Dermis microvascular lymphatic vessel endothelial cell (primary cell): ENCODE results near the gene LSR. TPM values are rescaled to one million over a fixed set of nuclear protein-coding genes. Genes with fewer than 3 reads are reported as not detected.

ENCODE experiments used
- DNase-seq, 2 donors: peaks; one replicate each; pipeline versions ENCODE4 v3.0.0 to v3.0.0-alpha.2; 2010; ENCODE audit warnings: low read depth in 2 of 2
- total RNA-seq: library from RNA; depleted of rRNA; stranded (reverse); fragments of >200 nt; gene quantifications from 2 replicates; pipeline ENCODE4 v1.2.1, GENCODE V29; 2014

Gene LSR
- total RNA-seq: 0.25 and 0.26 TPM in 2 replicates

DNA sequence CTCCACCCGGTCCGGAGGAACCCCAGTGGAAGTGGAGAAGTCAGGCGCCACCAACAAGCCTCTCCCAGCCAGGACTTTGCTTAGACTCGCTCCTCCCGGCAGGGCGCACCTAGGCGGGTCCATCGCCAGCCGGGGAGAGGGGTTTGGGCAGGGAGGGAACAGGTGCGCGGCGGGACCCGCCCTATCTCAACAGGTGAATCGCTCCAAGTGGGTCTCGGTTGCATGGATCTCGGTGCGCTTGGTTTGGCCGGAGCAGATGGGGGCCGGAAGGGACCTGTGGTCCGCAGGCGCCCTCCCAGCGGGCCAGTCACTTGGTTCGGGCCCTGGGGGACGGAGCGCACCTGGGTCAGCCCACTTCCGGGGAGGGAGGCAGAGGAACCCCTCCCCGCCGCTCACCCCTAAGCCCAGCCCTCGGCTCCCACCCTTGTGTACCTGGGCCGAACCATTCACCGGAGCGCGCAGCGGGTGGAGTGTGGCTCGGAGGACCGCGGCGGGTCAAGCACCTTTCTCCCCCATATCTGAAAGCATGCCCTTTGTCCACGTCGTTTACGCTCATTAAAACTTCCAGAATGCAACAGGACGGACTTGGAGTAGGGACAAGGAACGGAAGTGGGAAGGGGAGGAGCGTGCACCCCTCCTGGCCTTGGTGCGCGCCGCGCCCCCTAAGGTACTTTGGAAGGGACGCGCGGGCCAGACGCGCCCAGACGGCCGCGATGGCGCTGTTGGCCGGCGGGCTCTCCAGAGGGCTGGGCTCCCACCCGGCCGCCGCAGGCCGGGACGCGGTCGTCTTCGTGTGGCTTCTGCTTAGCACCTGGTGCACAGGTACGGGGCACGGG is at the start of gene LSR:
LSR (plus strand) TSS at position 693 of the 836 bp plus-strand sequence; CDS start at position 714, 21 bp downstream.
- no peak for DNase-seq

- DNase-seq: no peak
Measured at GRCh38 chr19:35199481-35199880, 49.3 kb upstream of the LSR start.

DNA sequence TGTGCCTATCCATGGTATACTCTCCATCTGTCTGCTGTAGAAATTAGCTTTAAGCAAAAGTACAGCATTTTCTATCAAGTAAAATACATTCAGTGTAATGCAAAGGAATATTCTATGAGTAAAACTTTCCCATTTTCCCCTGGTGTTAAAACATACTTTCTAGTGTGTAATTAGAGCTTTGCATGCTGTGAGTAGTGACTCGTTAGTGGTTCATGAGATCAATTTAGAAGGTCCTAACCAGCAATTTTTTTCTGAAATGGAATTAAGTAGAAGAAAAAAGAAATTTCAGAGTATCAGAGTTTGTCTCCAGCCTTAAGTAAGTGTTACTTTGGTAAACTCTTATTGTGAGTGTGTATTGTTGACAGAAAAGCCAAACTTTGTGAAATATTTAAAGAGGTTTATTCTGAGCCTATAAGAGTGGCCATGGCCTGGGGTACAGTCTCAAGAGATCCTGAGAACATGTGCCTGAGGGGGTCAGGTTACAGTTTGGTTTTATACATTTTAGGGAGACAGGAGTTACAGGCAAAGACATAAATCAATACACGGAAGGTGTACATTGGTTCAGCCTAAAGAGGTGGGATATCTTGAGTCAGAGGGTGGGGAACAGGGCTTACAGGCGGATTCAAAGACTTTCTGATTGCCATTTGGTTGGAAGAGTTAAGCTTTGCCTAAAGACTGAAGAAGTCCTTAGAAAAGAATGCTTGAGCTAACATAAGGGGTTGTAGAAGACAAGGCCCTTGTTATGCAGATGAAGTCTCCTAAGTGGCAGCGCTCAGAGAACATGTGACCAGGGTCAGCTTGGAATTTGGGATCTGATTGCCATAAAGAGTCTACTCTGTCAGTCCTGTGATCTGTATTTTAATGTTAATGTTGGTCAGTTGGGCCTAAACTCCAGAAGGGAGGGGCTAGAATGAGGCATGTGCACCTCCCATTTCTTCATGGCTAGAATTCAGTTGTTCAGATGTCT is 45.8 kb upstream of the LSR start:
- DNase-seq: no peak

DNA sequence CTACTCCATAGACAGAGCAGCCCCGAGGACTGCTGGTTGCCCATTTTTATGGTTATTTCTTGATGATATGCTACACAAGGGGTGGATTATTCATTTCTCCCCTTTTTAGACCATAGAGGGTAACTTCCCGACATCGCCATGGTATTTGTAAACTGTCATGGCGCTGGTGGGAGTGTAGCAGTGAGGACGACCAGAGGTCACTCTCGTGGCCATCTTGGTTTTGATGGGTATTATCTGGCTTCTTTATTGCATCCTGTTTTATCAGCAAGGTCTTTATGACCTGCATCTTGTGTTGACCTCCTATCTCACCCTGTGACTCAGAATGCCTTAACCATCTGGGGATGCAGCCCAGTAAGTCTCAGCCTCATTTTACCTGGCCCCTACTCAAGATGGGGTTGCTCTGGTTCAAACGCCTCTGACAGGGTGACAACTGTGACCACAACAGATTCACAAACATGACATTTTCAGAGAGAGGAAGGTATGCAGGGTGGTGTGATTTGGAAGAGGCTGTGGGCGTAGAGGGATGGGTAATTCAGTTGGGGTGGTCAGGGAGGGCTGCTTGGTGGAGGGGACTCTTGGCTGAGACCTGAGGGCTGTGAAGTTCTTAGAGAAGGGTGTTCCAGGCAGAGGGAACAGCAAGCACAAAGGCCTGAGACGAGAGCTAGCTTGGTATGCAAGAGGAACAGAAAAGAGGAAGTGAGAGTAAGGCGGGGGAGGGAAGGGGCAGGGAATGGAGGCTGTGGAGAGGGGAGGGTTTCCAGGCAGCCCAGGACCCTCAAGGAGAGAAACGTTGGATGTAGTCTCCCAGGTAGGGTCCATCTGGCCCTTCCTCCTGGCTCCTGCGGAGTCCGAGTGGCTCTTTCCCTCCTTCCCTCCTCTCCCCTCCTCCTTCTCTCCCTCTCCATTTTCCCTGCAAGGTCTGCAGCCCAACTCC is 43.7 kb upstream of the LSR start:
- DNase-seq: no peak

- no peak for DNase-seq
Measured at GRCh38 chr19:35205733-35206323, 43.0 kb upstream of the LSR start.

DNA sequence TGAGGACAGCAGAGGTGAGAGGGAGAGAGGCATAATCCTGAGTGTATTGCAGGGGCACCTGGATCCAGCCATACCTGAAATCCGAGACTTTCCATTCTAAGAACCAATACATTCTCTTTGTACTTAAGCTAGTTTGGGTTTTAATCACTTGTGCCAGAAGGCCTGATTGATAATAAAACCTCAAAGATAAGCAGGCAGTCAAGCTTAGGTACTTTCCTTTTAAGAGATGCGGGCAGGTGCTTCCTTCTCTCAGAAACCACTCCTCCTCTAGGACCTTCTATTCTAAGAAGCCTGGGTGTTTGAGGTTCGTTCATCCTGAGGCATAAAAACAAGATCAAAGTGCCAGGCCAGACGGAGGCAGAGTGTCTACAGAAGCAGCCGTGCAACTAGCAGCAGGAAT is 42.4 kb upstream of the LSR start:
- DNase-seq: no peak

DNA sequence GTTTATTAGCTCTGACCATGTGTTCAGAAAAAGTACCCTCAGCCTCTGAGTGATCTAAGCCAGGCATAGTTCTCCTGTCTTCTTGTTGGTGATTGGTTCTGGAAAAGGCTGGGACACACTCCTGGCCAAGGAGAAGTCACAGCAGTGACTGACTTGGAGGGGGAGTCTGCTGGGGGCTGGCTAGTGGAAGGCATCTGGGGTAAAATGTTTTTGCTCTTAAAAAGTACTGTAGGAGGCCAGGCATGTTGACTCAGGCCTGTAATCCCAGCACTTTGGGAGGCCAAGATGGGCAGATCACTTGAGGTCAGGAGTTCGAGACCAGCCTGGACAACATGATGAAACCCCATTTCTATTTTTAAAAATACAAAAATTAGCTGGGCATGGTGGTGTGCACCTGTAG is 41.9 kb upstream of the LSR start:
- no peak for DNase-seq

DNA sequence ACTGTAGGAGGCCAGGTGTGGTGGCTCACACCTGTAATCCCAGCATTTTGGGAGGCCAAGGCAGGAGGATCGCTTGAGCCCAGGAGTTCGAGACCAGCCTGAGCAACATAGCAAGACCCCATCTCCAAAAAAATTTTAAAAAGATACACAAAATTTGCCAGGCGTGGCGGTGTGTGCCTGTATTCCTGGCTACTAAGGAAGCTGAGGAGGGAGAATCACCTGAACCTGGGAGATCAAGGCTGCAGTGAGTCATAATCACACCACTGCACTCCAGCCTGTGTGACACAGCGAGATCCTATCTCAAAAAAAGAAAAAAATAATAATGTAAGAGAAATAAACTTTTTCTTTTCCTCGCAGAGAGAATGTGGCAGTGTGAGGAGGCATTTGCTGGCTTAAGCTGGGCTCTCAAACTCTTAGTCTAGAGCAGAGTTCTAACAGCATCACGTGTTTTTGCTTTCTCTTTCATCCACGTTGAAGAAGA is 41.4 kb upstream of the LSR start:
- no peak for DNase-seq

GRCh38 chr19:35208121-35208520 is 40.7 kb upstream of the LSR start:
- DNase-seq: no peak

- DNase-seq: no peak
Measured at GRCh38 chr19:35209646-35210045, 39.2 kb upstream of the LSR start.

- DNase-seq: peak; percentile 64 to 73
Measured at GRCh38 chr19:35211545-35212230, 37.1 kb upstream of the LSR start.

GRCh38 chr19:35212241-35212640 is 36.6 kb upstream of the LSR start:
- no peak for DNase-seq

- peak; percentile 94 to 99 for DNase-seq
Measured at GRCh38 chr19:35213663-35214632, 34.9 kb upstream of the LSR start.

DNA sequence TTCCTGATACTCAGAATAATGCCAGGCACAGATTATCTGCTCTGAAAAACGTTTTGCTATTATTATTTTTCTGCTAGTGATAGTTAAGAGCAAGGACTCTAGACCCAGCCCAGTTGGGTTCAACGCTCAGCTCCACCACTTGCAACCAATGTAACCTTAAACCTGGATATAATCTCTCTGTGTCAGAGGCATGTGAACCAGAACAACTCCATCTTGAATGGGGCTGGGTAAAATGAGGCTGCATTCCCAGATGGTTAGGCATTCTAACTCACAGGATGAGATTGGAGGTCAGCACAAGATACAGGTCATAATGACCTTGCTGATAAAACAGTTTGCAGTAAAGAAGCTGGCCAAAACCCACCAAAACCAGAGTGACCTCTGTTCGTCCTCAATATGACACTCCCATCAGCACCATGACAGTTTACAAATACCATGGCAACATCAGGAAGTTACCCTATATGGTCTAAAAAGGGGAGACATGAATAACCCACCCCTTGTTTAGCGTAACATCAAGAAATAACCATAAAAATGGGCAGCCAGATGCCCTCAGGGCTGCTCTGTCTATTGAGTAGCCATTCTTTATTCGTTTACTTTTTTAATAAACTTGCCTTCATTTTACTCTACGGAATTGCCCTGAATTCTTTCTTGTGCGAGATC is 33.9 kb upstream of the LSR start:
- no peak for DNase-seq

DNA sequence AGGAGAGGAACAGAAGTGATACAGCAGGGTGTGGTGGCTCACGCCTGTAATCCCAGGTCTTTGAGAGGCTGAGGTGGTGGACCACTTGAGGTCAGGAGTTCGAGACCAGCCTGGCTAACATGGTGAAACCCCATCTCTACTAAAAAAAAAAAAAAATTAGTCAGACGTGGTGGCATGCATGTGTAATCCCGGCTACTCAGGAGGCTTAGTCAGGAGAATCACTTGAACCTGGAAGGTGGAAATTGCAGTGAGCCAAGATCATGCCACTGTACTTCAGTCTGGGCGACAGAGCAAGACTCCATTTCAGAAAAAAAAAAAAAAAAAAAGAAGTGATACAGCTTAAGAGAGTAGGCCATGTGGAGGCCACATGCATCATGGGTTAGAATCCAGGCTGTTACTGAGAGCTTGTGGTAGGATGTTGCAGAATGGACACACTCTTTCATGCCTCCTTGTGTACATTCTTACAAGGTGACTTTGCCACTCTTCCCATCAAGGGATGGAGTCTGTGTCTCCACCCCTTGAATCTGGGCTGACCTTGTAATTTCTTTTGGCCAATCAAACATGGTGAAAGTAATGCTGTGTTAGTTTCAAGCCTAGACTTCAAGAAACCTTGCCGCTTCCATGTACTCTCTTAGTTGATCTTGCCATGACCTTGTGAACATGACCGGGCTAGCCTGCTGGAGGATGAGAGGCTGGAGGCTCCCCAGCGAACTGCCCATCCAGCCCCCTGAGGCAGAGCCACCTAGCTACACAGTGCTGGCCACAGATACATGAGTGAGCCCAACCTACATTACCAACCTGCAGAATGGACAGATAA is 32.6 kb upstream of the LSR start:
- no peak for DNase-seq

DNA sequence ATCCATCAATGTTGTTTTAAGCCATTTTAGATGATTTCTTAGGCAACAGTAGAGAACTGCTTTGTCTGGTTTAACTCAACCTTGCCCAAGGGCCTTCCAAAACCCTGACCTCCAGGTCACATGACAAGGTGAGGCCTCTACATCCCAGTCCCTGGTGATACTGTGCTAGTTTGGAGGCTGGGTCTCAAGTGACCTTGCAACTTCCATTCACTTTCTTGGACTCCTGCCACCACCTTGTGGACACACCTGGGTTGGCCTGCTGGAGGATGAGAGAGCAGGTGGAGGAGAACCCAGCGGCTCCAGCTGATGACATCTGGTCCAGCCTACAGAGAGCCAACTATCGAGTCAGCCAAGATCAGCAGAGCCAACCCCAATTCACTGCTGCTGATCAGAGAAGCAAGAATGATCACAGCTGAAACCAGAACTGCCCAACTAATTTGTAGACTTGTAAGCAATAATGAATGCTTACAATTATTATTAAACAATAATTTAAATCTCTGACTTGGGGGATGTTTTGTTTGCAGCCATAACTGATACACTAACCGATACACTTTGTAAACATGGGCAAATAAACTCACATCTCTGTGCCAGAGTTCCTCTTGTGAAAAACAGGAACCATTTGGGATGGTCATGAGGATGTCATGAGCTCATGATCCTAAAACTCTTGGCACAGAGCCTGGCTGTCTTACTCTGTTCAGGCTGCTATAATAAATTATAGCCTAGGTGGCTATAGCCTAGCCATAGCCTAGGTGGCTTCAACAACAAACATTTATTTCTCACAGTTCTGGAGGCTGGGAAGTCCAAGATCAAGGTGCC is 31.8 kb upstream of the LSR start:
- peak; percentile 34 to 79 for DNase-seq

GRCh38 chr19:35217649-35217990 is 31.2 kb upstream of the LSR start:
- DNase-seq: no peak
